GM18526 (cell line): Measurements from ENCODE around the gene PDE1C.

ENCODE experiments used
- POLR2A ChIP-seq: IDR thresholded peaks from 3 replicates; pipeline ENCODE4 v1.6.1; 2011; ENCODE audit not compliant: insufficient read length; ENCODE audit errors: extremely low read depth

PDE1C gene

GRCh38 chr7:31778296-31778695 lies 291.9 kb downstream of the PDE1C start:
- TF ChIP-seq POLR2A = no peak

- TF ChIP-seq POLR2A = no peak
These were observed 293.6 kb downstream of the PDE1C start for GRCh38 chr7:31776616-31777015.

GRCh38 chr7:31775556-31775955 lies 294.7 kb downstream of the PDE1C start:
- no peak for TF ChIP-seq POLR2A

- TF ChIP-seq POLR2A = no peak
These were observed 298.0 kb downstream of the PDE1C start for GRCh38 chr7:31772211-31772610.

GRCh38 chr7:31767686-31768358 lies 302.4 kb downstream of the PDE1C start:
- no peak for TF ChIP-seq POLR2A

- no peak for TF ChIP-seq POLR2A
These were observed 305.7 kb downstream of the PDE1C start for GRCh38 chr7:31764462-31764861.

GRCh38 chr7:31763548-31763947 lies 306.7 kb downstream of the PDE1C start:
- TF ChIP-seq POLR2A = no peak

GRCh38 chr7:31761646-31762045 lies 308.6 kb downstream of the PDE1C start:
- no peak for TF ChIP-seq POLR2A

- TF ChIP-seq POLR2A = no peak
These were observed 311.5 kb downstream of the PDE1C start for GRCh38 chr7:31758755-31759154.

- no peak for TF ChIP-seq POLR2A
These were observed 318.5 kb downstream of the PDE1C start for GRCh38 chr7:31751726-31752125.

- TF ChIP-seq POLR2A = no peak
These were observed 322.1 kb downstream of the PDE1C start for GRCh38 chr7:31748084-31748483.

- no peak for TF ChIP-seq POLR2A
These were observed 322.7 kb downstream of the PDE1C start for GRCh38 chr7:31747553-31747952.

GRCh38 chr7:31744294-31744874 lies 325.8 kb downstream of the PDE1C start:
- TF ChIP-seq POLR2A = no peak

GRCh38 chr7:31741852-31742251 lies 328.4 kb downstream of the PDE1C start:
- TF ChIP-seq POLR2A = no peak

- TF ChIP-seq POLR2A = no peak
These were observed 333.9 kb downstream of the PDE1C start for GRCh38 chr7:31735991-31736982.

- TF ChIP-seq POLR2A = no peak
These were observed 335.8 kb downstream of the PDE1C start for GRCh38 chr7:31734456-31734855.
